GM21723 (cell line): Measurements from ENCODE around the gene PLXNB2.
"Not testable (repeated sequence)": the region's sequence is repeated elsewhere in the genome, so short reads cannot be mapped to it uniquely, and the experiment has no call there.

ENCODE experiments used
- ATAC-seq: cut with Tn5 transposase; IDR thresholded peaks from one replicate; pipeline ENCODE4 v1.9.1; 2021; ENCODE audit warnings: mild to moderate bottlenecking, moderate library complexity; ENCODE audit not compliant: unreplicated experiment

The PLXNB2 gene, protein sequence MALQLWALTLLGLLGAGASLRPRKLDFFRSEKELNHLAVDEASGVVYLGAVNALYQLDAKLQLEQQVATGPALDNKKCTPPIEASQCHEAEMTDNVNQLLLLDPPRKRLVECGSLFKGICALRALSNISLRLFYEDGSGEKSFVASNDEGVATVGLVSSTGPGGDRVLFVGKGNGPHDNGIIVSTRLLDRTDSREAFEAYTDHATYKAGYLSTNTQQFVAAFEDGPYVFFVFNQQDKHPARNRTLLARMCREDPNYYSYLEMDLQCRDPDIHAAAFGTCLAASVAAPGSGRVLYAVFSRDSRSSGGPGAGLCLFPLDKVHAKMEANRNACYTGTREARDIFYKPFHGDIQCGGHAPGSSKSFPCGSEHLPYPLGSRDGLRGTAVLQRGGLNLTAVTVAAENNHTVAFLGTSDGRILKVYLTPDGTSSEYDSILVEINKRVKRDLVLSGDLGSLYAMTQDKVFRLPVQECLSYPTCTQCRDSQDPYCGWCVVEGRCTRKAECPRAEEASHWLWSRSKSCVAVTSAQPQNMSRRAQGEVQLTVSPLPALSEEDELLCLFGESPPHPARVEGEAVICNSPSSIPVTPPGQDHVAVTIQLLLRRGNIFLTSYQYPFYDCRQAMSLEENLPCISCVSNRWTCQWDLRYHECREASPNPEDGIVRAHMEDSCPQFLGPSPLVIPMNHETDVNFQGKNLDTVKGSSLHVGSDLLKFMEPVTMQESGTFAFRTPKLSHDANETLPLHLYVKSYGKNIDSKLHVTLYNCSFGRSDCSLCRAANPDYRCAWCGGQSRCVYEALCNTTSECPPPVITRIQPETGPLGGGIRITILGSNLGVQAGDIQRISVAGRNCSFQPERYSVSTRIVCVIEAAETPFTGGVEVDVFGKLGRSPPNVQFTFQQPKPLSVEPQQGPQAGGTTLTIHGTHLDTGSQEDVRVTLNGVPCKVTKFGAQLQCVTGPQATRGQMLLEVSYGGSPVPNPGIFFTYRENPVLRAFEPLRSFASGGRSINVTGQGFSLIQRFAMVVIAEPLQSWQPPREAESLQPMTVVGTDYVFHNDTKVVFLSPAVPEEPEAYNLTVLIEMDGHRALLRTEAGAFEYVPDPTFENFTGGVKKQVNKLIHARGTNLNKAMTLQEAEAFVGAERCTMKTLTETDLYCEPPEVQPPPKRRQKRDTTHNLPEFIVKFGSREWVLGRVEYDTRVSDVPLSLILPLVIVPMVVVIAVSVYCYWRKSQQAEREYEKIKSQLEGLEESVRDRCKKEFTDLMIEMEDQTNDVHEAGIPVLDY (N-terminal part only)

GRCh38 chr22:50306753-50307749, at the start of gene PLXNB2:
Gene PLXNB2 (minus strand): TSS chr22:50307646. CDS start chr22:50290584, 17,062 bp downstream.
- ATAC-seq = no peak

- no peak for ATAC-seq
Observed at GRCh38 chr22:50357222-50357621, 49.8 kb upstream of the PLXNB2 start.

DNA sequence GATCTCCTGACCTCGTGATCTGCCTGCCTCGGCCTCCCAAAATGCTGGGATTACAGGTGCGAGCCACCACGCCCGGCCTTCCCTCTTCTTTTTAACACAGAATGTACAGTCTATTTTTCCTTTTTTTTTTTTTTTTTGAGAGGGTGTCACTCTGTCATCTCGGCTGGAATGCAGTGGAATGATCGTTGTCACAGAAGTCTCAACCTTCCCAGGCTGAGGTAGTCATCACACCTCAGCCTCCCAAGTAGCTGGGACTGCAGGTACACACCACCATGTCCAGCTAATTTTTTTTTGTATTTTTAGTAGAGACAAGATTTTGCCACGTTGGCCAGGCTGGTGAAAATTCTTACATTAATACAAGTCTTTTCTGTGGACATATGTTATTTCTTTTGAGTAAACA, 48.7 kb upstream of the PLXNB2 start:
- no peak for ATAC-seq

- ATAC-seq = no peak
Observed at GRCh38 chr22:50348058-50348457, 40.6 kb upstream of the PLXNB2 start.

DNA sequence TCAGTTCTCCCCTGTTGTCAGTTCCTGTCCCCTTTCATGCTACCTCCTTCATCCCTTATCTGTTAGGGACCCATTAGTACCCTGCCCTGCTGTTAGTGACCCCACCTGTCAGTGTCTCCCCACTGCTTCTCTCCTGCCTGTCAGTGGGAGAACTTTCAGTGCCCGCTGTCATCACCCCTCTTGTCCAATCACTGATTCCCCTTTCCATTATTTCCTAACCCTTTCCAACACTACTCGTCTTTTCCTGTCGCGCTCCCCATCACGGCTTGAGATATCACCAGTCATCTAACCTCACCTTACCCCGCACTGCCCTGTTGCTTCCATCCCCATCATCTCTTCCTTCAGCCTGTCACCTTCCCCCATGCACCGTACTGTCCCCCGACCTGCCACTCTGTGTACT, 39.7 kb upstream of the PLXNB2 start:
- ATAC-seq = no peak

DNA sequence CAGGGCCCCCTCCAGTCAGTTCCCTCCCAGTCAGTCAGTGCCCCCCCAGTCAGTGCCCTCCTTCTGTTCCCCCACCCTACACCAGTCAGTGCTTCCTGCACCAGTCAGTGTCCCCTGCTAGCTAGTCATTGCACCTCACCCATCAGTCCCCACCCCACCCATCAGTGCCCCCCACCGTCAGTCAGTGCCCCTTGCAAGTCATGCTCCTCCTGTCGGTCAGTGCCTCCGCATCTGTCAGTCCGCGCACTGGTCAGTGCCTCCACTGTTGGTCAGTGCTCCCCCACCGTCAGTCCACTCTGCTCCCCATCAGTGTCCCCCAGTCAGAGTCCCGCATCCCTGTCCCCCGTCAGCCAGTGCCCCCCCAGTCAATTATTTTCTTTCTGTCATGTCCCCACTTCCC, 39.0 kb upstream of the PLXNB2 start:
- ATAC-seq = no peak

GRCh38 chr22:50343541-50343935, 36.1 kb upstream of the PLXNB2 start:
- no peak for ATAC-seq

DNA sequence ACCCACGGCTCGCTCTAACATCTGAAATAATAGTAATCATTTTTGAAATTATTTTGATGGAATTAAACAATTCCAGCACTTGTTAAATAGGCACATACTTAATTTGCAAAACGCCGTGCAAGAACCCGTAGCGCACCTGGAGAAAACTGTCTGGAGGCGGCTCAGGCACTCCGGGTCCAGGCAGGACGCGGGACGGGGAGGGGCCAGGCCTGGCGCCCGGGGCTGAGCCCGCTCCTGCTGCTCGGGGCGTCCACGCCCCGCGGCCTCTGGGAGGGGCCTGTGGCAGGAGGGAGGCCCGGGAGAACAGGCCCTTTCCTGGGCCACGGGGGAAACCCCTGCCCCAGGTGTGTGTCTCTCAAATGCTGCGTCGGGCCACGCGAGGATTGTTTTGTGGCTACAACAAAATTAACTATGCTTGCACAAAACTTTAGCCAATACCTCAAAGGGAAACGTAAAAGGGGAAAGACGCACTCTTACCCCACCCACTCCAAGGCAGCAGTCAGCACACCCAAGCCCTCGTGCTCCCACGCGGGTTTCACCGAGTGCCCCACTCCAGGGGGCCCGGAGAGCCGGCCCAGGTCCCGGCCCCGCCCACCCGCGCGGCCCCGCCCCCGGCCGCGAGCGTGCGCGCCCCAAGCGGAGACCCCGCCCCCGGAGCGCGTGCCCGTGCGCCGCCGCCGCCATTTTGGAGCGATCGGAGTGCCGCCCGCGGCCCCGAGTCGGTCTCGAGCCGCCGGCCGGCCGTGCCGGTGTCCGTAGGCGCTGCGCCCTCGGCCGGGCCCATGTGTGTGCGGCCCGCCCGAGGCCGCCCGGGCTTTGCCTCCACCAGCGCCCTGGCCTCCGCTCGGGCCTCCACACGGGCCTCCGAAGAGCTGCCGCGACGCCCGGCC, 35.5 kb upstream of the PLXNB2 start, which contains the start of gene PPP6R2:
PPP6R2 (plus strand) TSS at position 677 of the 890 bp plus-strand sequence. CDS start 50,582 bp downstream, outside the sequence.
- peak; percentile 64 for ATAC-seq

DNA sequence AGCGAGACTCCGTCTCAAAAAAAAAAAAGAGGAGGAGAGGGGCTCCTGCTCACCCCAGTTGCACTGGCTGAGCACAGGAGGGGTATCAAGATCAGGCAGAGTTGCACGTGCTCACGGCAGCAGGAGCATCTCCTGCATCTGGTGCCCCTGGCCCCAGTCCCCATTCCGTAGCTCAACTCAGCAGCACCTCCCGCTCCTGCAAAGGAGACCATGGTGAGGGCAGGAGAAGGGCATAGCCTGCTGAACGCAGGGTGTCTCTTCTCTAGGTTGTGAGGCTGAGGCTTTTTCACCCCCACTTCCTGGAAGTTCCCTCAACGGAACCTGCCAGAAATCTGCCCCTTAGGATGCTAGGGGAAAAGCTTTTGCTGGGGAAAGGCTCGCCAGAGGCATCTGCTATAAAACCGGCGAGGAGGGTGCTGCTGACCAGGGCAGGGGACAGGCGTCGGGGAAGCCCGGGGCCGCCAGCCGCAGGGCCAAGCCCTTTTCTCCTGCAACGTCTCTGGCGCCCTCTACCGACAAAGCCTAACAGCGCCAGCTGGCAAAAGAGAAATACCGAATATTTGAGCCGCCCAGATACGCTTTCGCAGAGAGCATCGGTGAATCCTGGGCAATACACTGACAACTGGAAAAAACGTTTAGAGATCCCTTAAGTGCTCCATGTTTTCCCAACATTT, 34.7 kb upstream of the PLXNB2 start:
- ATAC-seq = peak; percentile 64

DNA sequence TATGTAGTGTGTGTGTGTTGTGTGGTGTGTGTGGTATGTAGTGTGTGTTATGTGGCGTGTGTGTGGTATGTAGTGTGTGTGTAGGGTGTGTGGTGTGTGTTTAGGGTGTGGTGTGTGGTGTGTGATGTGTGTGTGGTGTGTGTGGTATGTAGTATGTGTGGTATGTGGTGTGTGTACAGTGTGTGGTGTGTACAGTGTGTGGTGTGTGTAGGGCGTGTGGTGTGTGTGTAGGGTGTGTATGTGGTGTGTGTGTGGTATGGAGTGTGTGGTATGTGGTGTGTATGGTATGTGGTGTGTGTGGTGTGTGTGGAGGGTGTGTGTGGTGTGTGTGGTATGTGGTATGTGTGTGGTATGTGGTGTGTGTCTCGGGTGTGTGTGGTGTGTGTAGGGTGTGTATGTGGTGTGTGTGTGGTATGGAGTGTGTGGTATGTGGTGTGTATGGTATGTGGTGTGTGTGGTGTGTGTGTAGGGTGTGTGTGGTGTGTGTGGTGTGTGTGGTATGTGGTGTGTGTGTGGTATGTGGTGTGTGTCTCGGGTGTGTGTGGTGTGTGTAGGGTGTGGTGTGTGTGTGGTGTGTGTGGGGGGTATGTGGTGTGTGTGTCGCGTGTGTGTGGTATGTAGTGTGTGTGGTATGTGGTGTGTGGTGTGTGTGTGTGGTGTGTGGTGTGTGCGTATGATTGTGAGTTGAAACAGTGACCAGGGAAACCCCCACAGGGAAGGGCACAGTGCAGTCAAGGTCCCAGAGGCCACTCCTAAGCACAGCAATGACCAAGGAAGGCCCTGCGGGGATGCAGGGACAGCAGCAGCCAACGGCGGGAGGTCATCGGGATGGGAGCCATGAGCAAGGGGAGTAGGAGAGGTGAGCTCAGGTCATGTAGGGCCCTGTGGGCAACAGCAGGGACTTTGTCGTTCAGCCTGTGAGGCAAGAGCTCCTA, 32.8 kb upstream of the PLXNB2 start:
- ATAC-seq = no peak

GRCh38 chr22:50338860-50339462, 31.5 kb upstream of the PLXNB2 start:
- ATAC-seq = no peak

- ATAC-seq = no peak
Observed at GRCh38 chr22:50338042-50338573, 30.7 kb upstream of the PLXNB2 start.

- no peak for ATAC-seq
Observed at GRCh38 chr22:50337262-50338041, 30.0 kb upstream of the PLXNB2 start.

DNA sequence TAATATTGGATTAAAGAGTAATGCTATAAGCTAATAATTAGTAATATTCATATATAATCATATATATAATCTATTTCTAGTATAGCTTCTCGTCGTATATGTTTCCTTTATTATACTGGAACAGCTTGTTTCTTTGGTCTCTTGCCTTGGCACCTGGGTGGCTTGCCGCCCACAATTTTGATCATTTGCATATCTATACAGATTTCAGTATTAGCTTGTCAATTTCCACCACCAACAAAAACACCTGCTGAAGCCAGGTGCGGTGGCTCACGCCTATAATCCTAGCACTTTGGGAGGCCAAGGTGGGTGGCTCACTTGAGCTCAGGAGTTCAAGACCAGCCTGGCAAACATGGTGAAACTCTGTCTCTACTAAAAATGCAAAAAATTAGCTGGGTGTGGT, 27.0 kb upstream of the PLXNB2 start:
- not testable (repeated sequence) for ATAC-seq

- no peak for ATAC-seq
Observed at GRCh38 chr22:50329236-50329635, 21.8 kb upstream of the PLXNB2 start.

GRCh38 chr22:50327711-50328019, 20.2 kb upstream of the PLXNB2 start:
- ATAC-seq = no peak
